GM12874 (cell line): ENCODE results near the gene FMN2.

Experiments
- TF ChIP-seq, protein P1 (sequence below): IDR thresholded peaks from 2 replicates; pipeline ENCODE4 v1.5.1; 2011; ENCODE audit warnings: low read depth, mild to moderate bottlenecking, control low read depth, low read length, moderate library complexity; ENCODE audit not compliant: insufficient read depth

The FMN2 gene

DNA sequence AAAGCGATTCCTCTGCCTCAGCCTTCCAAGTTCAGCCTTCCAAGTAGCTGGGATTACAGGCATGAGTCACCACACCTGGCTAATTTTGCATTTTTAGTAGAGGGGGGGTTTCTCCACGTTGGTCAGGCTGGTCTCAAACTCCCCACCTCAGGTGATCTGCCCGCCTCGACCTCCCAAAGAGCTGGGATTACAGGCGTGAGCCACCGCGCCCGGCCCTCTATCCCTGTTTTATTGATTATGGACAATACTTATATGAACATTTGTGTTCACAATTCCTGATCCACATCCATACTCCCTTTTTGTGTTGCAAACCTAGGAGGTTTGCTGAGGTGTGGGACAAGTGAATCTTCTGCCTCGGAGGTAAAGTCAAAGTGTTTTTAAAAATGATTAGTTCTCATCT lies 275.0 kb downstream of the FMN2 start:
- TF ChIP-seq, protein P1, sequence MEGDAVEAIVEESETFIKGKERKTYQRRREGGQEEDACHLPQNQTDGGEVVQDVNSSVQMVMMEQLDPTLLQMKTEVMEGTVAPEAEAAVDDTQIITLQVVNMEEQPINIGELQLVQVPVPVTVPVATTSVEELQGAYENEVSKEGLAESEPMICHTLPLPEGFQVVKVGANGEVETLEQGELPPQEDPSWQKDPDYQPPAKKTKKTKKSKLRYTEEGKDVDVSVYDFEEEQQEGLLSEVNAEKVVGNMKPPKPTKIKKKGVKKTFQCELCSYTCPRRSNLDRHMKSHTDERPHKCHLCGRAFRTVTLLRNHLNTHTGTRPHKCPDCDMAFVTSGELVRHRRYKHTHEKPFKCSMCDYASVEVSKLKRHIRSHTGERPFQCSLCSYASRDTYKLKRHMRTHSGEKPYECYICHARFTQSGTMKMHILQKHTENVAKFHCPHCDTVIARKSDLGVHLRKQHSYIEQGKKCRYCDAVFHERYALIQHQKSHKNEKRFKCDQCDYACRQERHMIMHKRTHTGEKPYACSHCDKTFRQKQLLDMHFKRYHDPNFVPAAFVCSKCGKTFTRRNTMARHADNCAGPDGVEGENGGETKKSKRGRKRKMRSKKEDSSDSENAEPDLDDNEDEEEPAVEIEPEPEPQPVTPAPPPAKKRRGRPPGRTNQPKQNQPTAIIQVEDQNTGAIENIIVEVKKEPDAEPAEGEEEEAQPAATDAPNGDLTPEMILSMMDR = no peak

DNA sequence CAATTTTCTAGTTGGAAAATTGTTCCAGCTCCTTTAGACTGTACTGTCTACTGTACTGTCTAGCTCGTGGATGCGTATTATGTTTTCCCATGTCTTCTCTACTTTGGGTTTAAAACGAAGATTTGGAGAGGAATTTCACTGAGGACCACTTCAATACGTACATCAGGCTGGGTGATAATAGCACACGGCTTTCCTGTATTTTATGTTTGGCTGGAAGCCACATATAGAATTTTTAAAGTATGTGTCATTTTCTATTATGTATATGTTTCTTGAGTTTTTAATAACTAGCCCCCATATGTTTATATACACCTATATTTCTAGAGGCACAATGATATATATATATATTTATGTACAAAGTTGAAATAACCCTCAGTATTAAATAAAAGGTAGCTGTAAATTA lies 293.9 kb downstream of the FMN2 start:
- TF ChIP-seq, protein P1 = no peak

DNA sequence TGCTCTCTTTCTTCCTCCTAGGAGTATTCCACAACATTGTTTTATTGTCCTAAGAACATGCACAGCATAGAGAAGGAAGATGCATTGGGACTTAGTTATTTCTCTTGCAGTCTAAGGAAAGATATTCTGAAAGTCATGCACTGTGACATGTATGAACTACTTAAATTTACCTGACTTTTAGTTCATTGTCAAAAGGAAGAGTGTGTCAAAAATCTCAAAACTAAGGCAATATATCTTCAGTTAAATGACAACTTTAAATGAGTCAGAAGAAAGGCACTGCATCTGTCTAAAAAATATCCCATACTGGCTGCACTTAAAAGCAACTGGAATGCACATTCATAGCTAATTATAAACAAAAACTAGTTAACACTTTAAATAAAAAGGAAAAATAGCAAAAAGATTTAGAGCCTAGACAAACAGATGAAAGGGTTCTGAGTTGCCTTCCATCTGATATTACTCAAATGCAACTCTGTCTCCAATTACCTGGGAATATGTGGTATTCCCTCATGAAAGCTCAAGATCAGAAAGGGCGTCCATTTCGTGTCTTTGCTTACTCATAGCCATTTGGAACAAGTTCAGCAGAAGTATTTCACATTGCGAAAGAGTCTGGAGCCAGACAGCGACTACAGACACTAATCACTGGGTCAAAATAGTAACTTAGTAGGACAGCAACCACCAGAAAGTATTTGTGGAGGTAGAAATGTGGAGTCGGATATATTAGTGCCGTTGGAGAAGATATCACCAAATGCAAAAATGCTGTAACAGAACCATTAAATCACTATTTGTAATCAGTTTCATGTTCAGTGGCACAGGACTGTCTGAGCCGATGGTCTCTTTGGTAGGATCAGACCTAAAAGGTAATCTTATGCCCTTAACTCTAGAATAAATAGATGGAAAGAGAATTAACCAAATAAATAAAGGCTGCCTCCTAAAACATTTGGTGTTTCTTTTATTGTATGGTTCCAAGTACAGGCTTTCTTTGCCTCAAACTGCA lies 294.6 kb downstream of the FMN2 start:
- TF ChIP-seq, protein P1 = no peak

DNA sequence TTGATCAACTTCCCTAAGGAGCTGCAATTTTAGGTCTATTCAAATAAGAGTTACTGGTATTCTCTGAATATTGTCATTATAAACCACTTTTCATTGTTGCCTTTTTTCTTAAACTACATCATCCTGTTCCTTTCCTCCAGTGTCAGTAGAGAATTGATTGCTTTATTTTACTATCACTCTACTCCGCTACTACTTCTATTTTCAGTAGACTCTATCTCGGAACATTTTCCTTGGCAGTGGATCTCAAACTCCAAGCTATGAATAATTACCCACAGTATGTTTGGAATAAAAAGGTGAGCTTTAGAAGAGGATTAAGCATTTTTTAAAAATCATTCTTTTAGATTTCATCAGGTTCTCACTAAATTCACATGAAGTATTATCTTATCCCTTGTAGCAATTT lies 295.4 kb downstream of the FMN2 start:
- TF ChIP-seq, protein P1 = no peak

DNA sequence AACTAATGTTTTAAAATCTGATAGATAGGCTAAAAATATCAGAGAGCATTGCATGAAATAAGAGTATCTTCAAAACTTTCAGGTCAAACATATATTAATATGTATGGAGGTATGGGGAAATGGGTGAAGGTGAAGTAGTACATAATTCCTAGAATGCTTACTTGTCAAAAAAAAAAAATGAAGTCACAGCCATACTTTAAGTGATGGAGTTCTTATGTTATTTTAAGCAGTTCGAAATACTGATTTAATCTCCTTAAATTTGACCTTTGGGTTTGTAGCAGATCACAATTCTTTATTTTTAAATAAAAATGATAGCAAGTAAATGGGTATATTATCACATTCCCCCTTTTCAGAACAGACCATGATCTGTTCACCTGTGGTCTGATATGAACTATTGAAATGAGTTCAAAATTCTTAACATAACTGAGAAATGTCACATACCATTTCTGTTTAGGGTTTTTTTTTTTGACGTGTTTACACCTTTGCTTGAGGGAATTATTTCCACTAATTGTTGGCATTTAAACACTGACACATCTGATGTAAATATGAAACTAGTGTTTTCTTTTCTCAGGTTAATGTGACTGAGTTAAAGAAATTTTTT lies 300.1 kb downstream of the FMN2 start:
- TF ChIP-seq, protein P1 = no peak

DNA sequence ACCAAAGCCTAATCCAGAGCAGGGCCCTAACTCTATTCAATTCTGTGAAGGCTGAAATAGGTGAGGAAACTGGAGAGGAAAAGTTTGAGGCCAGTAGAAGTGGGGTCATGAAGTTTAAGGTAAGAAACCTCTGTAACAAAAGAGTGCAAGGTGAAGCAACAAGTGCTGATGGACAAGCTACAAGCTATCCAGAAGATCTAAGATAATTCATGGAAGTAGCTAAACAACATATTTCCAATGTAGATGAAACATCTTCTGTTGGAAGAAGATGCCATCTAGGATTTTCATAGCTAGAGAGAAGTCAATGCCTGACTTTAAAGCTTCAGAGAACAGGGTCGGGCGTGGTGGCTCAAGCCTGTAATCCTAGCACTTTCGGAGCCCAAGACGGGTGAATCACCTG lies 302.7 kb downstream of the FMN2 start:
- TF ChIP-seq, protein P1 = no peak

DNA sequence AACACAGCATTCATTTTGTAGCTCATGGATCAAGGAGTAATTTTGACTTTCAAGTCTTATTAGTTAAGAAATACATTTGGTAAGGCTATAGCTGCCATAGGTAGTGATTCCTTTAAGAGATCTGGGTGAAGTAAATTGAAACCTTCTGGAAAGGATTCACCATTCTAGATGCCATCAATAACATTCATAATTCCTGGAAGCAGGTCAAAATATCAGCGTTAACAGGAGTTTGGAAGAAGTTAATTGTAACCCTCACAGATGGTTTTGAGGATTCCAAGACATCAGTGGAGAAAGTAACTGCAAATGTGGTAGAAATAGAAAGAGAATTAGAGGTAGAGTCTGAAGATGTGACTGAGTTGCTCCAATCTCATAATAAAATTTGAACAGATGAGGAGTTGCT lies 303.7 kb downstream of the FMN2 start:
- TF ChIP-seq, protein P1 = no peak
